Stimulated activated naive CD4-positive, alpha-beta T cell (primary cell): ENCODE measurements around the gene C1orf185.
"Not testable (repeated sequence)": the region's sequence is repeated elsewhere in the genome, so short reads cannot be mapped to it uniquely, and the experiment has no call there.

Experiments used
- DNase-seq, 6 experiments: peaks; one replicate each; lab custom pipeline; 2025; lab: John Stamatoyannopoulos, UW

The C1orf185 gene

DNA sequence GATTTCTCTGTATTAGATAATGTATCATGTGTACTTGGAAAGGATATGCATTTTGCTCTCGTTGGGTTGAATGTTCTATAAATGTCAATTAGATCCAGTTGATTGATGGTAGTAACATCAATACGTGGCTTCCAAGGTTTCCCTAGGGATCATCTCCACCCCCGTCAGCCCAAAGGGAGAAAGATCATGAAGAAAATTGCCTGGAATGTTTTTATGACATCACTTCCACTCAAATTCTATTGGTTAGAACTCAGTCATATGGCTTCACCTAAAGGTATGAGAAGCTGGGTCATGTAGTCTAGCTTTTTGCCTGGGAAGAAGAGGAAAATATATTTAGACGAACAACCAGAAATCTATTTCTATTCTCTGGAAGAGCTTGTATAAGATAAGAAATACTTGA, at the start of gene C1orf185:
Gene C1orf185, plus strand, starts transcription at position 253 of the 400 bp plus-strand sequence. Its CDS starts 6 bp downstream, at position 259.
- DNase-seq = no peak

- no peak for DNase-seq
Observed at GRCh38 chr1:51058858-51059257, 43.2 kb upstream of the C1orf185 start.

- DNase-seq = peak in 3 of 6 experiments; percentile 34 to 58 (median 56)
Observed at GRCh38 chr1:51061231-51061918, 40.7 kb upstream of the C1orf185 start.

DNA sequence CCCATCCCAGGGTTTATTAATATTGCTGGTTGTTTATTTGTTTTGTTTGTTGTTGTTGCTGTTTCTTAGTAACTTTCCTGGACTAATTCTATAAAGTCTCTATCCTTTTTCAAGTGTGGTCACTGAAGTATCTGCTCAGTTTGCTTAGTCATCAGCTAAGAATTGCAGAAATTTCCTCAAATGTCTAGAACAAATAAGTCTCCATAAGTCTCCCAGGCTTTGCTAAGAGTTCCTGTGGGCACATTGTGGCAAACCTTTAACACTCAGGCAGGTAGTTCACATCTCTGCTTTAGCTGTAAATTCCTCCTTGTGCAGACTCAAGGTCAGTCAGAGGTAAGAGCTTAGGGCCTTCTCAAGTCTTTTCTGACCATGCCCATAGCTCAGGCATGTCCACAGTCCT, 38.9 kb upstream of the C1orf185 start:
- DNase-seq = no peak

DNA sequence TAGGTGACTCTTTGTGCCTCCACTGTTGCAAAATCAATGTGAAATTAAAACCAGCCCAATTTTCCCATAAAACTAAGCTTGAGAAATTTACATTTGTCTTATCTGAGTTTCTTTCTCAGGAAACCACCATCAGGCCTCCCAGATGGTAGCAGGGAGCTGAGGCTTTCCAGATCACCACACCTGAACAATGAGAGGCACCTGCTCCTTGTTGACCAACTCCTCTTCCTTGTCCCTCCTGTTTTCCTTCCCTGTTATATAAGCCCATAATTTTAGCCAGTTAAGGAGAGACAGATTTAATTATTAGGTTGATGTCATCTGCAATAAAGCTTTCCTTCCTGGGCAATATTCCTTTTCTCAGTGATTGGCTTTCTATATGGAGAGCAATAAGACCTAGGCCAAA, 32.0 kb upstream of the C1orf185 start:
- DNase-seq = no peak

- no peak for DNase-seq
Observed at GRCh38 chr1:51070640-51071039, 31.4 kb upstream of the C1orf185 start.

DNA sequence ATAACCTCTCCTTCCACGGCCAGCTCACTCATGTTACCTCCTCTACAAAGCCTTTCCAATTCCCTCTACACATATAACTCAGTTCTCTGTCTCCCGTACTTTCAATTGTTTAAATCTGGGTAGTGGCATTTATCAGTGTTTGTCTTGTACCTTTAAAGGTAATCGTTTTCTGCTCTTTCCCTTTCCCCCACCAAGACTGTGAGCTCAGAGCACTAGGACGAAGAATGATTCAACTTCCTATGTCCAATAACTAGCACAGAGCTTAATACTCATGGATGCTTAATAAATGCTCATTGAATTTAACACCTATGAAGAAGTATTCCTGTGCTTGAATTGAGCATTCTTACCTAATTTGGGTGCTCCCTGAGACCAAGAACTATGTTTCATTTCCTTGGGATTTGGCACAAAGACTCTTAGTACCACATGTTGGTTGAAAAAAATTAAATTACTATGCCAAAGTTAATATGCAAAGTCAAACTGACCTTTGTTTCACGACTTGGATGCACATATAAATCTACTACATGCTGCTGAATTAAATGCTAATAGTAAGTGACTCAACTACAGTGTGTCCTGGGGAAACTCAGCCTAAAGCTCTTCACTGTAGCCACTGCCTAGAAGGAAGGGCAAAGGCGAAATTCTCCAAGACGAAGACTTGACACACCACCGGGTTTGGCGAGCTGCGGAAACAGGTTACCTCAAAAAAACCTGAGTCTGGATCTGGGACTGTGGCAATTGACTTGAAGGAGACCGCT, 30.6 kb upstream of the C1orf185 start:
- no peak for DNase-seq

DNA sequence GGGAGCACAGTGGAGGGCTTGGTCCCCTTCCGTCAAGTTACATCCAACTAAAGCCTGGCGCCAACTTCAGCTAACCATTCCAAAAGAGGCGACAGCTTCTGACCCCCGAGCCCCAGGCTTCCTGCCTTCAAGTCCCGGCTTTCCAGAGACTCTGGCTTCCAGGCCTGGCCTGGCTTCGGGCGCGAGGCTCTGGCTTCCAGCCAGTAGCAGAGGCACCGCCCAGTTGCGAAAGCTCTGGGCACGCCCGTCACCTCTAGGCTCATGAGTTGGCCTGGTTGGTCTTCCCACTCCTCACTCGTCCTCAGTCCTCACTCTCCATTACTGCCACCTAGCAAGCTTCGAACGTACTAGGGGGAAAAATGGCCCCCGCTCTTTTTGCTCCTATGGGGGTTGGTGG, 30.0 kb upstream of the C1orf185 start:
- DNase-seq = no peak

- DNase-seq = no peak
Observed at GRCh38 chr1:51072651-51073050, 29.4 kb upstream of the C1orf185 start.

GRCh38 chr1:51073456-51073855, 28.6 kb upstream of the C1orf185 start:
- DNase-seq = no peak

GRCh38 chr1:51086496-51087271, 15.3 kb upstream of the C1orf185 start:
- no peak for DNase-seq

GRCh38 chr1:51088474-51088873, 13.6 kb upstream of the C1orf185 start:
- no peak for DNase-seq

GRCh38 chr1:51093581-51093980, 8.4 kb upstream of the C1orf185 start:
- no peak for DNase-seq

GRCh38 chr1:51097171-51097570, 4.9 kb upstream of the C1orf185 start:
- DNase-seq = no peak

GRCh38 chr1:51100264-51100880, 1.7 kb upstream of the C1orf185 start:
- no peak for DNase-seq

DNA sequence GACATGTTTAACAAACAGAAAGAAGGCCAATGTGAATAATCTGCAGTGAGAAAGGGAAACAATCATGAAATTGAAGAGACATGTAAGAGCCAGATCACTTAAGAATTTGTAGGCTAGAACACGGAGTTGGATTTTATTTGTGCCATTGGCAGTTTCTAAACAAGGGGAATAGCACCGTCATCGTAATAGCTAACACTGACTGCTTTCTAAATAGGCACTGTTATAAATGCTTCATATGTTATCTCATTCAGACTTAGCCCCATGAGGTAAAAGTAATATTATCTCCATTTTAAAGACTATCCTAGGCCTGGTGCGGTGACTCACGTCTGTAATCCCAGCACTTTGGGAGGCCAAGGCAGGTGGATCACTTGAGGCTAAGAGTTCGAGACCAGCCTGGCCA, 12.1 kb downstream of the C1orf185 start:
- no peak for DNase-seq

DNA sequence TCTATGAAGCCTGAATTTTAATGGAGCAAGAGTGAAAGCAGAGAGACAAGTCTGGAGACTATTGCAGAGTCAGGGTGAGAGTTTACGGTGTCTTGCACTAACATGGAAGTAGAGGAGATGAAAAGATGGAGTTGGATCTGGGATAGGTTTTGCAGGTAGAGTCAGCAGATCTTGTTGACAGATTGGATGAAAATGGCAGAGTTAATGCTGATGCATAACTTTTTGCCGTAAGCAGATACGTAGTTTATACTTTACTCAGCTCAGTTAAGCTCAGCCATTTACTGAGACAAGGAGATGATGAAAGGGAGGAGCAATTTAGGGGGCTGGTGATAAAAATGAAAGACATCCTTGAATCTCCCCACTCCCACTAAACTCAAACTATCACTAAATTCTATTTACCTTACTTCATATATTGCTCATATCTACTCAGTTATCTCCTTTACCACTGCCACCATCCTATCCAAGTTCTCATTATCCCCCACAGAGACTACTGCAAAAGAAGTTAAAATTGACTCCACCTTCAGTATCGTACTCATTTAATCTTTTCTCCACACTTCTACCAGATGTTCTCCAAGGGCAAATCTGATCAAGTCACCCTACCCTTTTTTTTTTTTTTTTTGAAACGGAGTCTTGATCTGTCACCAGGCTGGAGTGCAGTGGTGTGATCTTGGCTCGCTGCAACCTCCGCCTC, 13.8 kb downstream of the C1orf185 start:
- no peak for DNase-seq

DNA sequence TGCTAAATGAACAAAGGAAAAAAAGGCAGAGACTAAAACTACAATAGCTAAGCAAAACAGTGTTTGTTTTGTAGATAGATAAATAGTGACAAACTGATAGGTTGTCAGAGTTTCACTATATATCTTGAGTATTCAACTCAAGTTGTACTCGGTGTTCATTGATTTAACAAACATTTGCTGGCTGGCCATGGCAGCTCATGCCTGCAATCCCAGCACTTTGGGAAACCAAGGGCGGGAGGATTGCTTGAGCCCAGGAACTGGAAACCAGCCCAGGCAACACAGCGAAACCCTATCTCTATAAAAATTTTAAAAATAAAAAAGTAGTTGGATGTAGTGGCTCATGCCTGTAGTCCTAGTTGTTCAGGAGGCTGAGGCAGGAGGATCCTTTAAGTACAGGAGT, 17.3 kb downstream of the C1orf185 start:
- no peak for DNase-seq

DNA sequence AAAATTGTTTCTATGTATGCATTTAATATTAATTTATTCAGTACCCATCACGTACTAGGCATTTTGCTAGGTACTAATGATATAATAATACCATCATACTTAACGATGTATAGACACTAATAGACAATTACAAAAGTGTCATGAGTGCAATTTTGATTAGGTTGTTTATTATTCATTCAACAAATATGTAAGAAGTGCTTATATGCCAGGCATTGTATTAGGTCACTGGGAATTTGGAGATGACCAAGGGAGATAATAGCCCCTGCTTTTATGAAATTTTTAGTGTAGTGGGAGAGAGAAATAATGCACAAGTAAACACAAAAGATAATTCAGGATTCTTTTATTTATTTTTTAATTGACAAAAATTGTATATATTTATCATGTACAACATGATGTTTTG, 18.6 kb downstream of the C1orf185 start:
- no peak for DNase-seq

GRCh38 chr1:51127152-51127551, 25.1 kb downstream of the C1orf185 start:
- DNase-seq = not testable (repeated sequence)

- DNase-seq = no peak
Observed at GRCh38 chr1:51131185-51131584, 29.2 kb downstream of the C1orf185 start.

DNA sequence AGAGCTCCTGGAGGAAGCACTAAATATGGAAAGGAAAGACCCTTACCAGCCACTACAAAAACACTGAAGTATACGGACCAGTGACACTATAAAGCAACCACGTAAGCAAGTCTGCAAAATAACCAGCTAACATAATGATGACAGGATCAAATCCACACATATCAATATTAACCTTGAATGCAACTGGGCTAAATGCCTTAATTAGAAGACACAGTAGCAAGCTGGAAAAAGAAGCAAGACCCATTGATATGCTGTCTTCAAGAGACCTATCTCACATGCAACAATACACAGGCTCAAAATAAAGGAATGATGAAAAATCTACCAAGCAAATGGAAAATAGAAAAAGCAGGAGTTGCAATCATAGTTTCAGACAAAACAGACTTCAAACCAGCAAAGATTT, 31.0 kb downstream of the C1orf185 start:
- DNase-seq = no peak
